Measurements from ENCODE around the gene TFG.

Gene TFG

GRCh38 chr3:100769693-100770092 lies 60.4 kb downstream of the TFG start:
- no peak overlapping the region for H3K9ac ChIP-seq (ENCODE audit: low read length)
- H2AFZ ChIP-seq (ENCODE audit: low read depth, low read length), result no peak overlapping the region
- TF ChIP-seq, protein P1, sequence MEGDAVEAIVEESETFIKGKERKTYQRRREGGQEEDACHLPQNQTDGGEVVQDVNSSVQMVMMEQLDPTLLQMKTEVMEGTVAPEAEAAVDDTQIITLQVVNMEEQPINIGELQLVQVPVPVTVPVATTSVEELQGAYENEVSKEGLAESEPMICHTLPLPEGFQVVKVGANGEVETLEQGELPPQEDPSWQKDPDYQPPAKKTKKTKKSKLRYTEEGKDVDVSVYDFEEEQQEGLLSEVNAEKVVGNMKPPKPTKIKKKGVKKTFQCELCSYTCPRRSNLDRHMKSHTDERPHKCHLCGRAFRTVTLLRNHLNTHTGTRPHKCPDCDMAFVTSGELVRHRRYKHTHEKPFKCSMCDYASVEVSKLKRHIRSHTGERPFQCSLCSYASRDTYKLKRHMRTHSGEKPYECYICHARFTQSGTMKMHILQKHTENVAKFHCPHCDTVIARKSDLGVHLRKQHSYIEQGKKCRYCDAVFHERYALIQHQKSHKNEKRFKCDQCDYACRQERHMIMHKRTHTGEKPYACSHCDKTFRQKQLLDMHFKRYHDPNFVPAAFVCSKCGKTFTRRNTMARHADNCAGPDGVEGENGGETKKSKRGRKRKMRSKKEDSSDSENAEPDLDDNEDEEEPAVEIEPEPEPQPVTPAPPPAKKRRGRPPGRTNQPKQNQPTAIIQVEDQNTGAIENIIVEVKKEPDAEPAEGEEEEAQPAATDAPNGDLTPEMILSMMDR (IDR thresholded peaks at IDR 0.05; ENCODE audit: low read depth, low read length), result no peak
- no peak for TF ChIP-seq EZH2phosphoT487 (IDR thresholded peaks at IDR 0.05; ENCODE audit: low read depth)
- no peaks in the 10 kb centered on the region for H3K79me2 ChIP-seq (ENCODE audit: low read length)
- H3K4me3 ChIP-seq (ENCODE audit: low read length), result no peak overlapping the region
- no peaks in the 10 kb centered on the region for H3K9me3 ChIP-seq (ENCODE audit: insufficient read depth, low read length)
- H4K20me1 ChIP-seq (ENCODE audit: insufficient read depth, low read length), result no peaks in the 10 kb centered on the region
- no peaks in the 10 kb centered on the region for H3K4me1 ChIP-seq (ENCODE audit: low read length)
- H3K4me2 ChIP-seq (ENCODE audit: low read length), result no peak overlapping the region
- H3K36me3 ChIP-seq (replicated peaks; ENCODE audit: low read depth, low read length), result no peaks in the 10 kb centered on the region
- no peak overlapping the region for H3K27ac ChIP-seq (ENCODE audit: low read length)
- H3K27me3 ChIP-seq (ENCODE audit: low read depth, low read length), result no peaks in the 10 kb centered on the region

- no peaks in the 10 kb centered on the region for H3K79me2 ChIP-seq (ENCODE audit: low read length)
- no peaks in the 10 kb centered on the region for H3K4me1 ChIP-seq (ENCODE audit: low read length)
- no peak overlapping the region for H3K4me3 ChIP-seq (ENCODE audit: low read length)
- H4K20me1 ChIP-seq (ENCODE audit: insufficient read depth, low read length), result no peaks in the 10 kb centered on the region
- H3K36me3 ChIP-seq (replicated peaks; ENCODE audit: low read depth, low read length), result no peaks in the 10 kb centered on the region
- no peak for TF ChIP-seq EZH2phosphoT487 (IDR thresholded peaks at IDR 0.05; ENCODE audit: low read depth)
- TF ChIP-seq, protein P1 (IDR thresholded peaks at IDR 0.05; ENCODE audit: low read depth, low read length), result no peak
- no peaks in the 10 kb centered on the region for H3K9me3 ChIP-seq (ENCODE audit: insufficient read depth, low read length)
- H3K27ac ChIP-seq (ENCODE audit: low read length), result no peak overlapping the region
- H2AFZ ChIP-seq (ENCODE audit: low read depth, low read length), result no peak overlapping the region
- H3K27me3 ChIP-seq (ENCODE audit: low read depth, low read length), result no peaks in the 10 kb centered on the region
- no peak overlapping the region for H3K4me2 ChIP-seq (ENCODE audit: low read length)
- no peak overlapping the region for H3K9ac ChIP-seq (ENCODE audit: low read length)
Measured at GRCh38 chr3:100775226-100775625, 65.9 kb downstream of the TFG start.

DNA sequence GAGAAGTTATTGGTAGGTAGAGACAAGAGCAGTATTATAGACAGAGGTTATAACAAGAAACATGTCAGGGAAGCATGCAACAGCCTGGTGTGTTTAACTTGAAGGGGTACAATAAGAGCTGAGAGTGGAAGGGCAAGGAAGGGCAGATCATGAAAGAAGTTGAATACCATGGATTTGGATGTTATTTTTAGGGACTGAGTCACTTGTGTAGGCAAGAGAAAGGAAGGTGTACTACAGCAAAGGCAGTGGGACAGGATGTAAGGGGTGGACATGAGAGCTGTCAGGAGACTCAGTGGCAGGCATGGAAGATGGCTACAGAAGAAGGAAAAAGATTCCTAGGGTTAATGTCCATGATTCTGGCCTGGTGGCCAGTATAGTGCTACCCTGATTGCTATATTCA lies 66.4 kb downstream of the TFG start:
- no peaks in the 10 kb centered on the region for H3K4me1 ChIP-seq (ENCODE audit: low read length)
- no peaks in the 10 kb centered on the region for H3K79me2 ChIP-seq (ENCODE audit: low read length)
- no peak overlapping the region for H3K9ac ChIP-seq (ENCODE audit: low read length)
- H3K4me2 ChIP-seq (ENCODE audit: low read length), result no peak overlapping the region
- no peaks in the 10 kb centered on the region for H3K36me3 ChIP-seq (replicated peaks; ENCODE audit: low read depth, low read length)
- H3K4me3 ChIP-seq (ENCODE audit: low read length), result no peak overlapping the region
- TF ChIP-seq EZH2phosphoT487 (IDR thresholded peaks at IDR 0.05; ENCODE audit: low read depth), result no peak
- TF ChIP-seq, protein P1 (IDR thresholded peaks at IDR 0.05; ENCODE audit: low read depth, low read length), result no peak
- H2AFZ ChIP-seq (ENCODE audit: low read depth, low read length), result no peak overlapping the region
- H3K27ac ChIP-seq (ENCODE audit: low read length), result no peak overlapping the region
- H4K20me1 ChIP-seq (ENCODE audit: insufficient read depth, low read length), result no peaks in the 10 kb centered on the region
- no peaks in the 10 kb centered on the region for H3K9me3 ChIP-seq (ENCODE audit: insufficient read depth, low read length)
- H3K27me3 ChIP-seq (ENCODE audit: low read depth, low read length), result no peaks in the 10 kb centered on the region

GRCh38 chr3:100776097-100776729 lies 66.9 kb downstream of the TFG start:
- Histone ChIP-seq H3K4me2 (ENCODE audit: low read length) (no peak overlapping the region), H3K4me1 (ENCODE audit: low read length) (no peaks in the 10 kb centered on the region), H3K4me3 (ENCODE audit: low read length) (no peak overlapping the region), H3K79me2 (ENCODE audit: low read length) (no peaks in the 10 kb centered on the region), H3K27me3 (ENCODE audit: low read depth, low read length) (no peaks in the 10 kb centered on the region), H3K27ac (ENCODE audit: low read length) (no peak overlapping the region), H3K9me3 (ENCODE audit: insufficient read depth, low read length) (no peaks in the 10 kb centered on the region), H4K20me1 (ENCODE audit: insufficient read depth, low read length) (no peaks in the 10 kb centered on the region), H3K9ac (ENCODE audit: low read length) (no peak overlapping the region), H3K36me3 (replicated peaks; ENCODE audit: low read depth, low read length) (no peaks in the 10 kb centered on the region), H2AFZ (ENCODE audit: low read depth, low read length) (no peak overlapping the region)
- TF ChIP-seq, protein P1 (IDR thresholded peaks at IDR 0.05; ENCODE audit: low read depth, low read length), result no peak
- TF ChIP-seq EZH2phosphoT487 (IDR thresholded peaks at IDR 0.05; ENCODE audit: low read depth), result no peak
